Epithelial cell of proximal tubule (primary cell): Measurements from ENCODE around the gene OSBPL8. TPM values are rescaled to one million over a fixed set of nuclear protein-coding genes. Genes with fewer than 3 reads are reported as not detected.

Experiments
- DNase-seq: peaks from one replicate; pipeline ENCODE4 v3.0.0-alpha.2; 2011; ENCODE audit warnings: low read depth
- H3K4me3 ChIP-seq: 2 replicates; pipeline ENCODE4 v1.5.1; 2011; ENCODE audit warnings: low read depth, mild to moderate bottlenecking, low read length
- total RNA-seq: library from RNA; depleted of rRNA; stranded (reverse); fragments of >200 nt; gene quantifications from 2 replicates; pipeline ENCODE4 v1.2.3, GENCODE V29; 2015
- TF ChIP-seq, protein P1 (sequence below): conservative IDR thresholded peaks from 2 replicates; pipeline ENCODE4 v1.5.1; 2012; ENCODE audit warnings: low read depth, mild to moderate bottlenecking, low read length

Gene OSBPL8
- total RNA-seq, 1 donor from 2014 or later, result 46.5 TPM

DNA sequence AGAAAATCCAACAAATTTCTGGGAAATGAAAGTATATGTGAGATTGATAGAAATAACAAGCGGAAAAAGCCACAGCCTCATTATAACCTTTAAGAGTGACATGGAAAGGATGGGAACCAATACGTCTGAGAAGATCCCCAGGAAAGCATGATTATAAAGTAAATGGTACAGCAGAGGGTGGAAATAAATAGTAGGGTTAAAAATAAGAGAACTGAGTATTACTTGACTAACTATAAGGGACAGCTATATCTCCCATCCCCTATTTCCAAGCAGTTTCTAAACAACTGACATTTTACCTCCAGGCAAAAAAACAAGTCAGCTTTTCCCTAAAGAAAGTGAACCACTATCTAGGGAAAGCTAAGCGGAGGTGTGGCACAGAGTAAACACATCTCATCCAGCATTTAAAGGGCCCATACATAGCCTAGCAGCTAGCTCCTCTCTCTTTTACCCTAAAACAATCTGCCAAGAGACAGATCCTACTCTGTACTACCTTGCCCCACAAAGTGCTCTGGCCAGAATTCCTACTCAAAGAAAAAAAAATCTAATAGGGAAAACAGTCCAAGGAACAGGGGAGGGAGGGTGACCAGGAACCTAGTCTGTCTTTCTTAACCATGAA lies 11.2 kb downstream of the OSBPL8 start:
- TF ChIP-seq, protein P1, sequence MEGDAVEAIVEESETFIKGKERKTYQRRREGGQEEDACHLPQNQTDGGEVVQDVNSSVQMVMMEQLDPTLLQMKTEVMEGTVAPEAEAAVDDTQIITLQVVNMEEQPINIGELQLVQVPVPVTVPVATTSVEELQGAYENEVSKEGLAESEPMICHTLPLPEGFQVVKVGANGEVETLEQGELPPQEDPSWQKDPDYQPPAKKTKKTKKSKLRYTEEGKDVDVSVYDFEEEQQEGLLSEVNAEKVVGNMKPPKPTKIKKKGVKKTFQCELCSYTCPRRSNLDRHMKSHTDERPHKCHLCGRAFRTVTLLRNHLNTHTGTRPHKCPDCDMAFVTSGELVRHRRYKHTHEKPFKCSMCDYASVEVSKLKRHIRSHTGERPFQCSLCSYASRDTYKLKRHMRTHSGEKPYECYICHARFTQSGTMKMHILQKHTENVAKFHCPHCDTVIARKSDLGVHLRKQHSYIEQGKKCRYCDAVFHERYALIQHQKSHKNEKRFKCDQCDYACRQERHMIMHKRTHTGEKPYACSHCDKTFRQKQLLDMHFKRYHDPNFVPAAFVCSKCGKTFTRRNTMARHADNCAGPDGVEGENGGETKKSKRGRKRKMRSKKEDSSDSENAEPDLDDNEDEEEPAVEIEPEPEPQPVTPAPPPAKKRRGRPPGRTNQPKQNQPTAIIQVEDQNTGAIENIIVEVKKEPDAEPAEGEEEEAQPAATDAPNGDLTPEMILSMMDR, result no peak
- no peak for DNase-seq
- H3K4me3 ChIP-seq, result no peak overlapping the region

DNA sequence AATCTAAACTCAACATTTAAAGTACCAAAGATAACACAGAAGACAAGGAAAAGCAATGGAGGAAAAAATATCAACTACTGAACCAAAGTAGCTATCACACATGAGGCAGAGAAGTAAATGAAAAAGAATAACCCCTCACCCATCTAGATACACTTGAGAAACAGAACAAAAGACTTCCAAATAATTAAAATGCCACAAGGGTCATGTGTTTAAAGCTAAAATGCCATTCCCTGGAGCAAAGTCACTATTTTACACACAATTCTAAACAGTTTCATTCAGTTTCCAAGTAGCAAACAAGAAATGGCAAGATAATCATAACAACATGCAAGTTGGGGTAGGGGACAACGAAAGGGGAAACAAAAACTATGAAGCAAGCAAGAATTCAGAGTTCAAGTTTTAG lies 12.0 kb downstream of the OSBPL8 start:
- no peak overlapping the region for H3K4me3 ChIP-seq
- DNase-seq, result no peak
- TF ChIP-seq, protein P1, result no peak

DNA sequence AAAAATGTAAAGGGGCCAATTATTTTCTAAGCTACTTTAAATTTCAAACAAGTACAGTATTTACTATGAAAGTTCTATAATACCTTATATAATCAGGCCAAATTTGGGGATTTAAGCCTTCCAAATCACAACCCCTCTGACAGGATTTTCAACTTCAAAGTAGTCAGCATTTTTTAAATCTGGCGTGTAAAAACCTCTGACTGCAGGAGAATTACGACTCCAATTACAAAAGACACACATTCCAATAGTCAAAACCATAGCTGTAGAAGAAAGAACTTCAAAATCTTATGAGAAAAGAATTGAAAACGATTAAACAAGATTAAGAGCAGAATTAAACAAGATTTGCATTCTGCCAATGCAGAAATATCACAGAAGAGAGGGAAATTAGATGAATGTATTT lies 12.7 kb downstream of the OSBPL8 start:
- DNase-seq, result no peak
- H3K4me3 ChIP-seq, result no peak overlapping the region
- TF ChIP-seq, protein P1, result no peak

DNA sequence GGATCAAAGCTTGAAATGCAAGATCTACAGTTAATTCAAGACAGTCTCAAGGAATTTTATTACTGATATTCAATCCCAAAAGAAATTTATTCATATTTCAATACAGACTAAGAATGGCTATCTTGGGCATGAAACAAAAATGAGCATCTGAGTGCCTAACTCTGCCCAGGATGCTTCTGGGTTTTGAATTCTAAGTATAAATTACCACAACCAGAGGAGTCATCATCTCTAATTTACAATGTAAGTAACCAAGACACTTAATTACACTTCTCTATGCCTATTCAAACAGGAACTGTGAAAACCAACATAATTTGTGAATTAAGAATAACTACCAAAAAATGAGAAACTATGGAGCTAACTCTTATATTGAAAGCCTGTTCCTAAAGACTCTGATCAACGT lies 14.1 kb downstream of the OSBPL8 start:
- no peak for DNase-seq
- TF ChIP-seq, protein P1, result no peak

DNA sequence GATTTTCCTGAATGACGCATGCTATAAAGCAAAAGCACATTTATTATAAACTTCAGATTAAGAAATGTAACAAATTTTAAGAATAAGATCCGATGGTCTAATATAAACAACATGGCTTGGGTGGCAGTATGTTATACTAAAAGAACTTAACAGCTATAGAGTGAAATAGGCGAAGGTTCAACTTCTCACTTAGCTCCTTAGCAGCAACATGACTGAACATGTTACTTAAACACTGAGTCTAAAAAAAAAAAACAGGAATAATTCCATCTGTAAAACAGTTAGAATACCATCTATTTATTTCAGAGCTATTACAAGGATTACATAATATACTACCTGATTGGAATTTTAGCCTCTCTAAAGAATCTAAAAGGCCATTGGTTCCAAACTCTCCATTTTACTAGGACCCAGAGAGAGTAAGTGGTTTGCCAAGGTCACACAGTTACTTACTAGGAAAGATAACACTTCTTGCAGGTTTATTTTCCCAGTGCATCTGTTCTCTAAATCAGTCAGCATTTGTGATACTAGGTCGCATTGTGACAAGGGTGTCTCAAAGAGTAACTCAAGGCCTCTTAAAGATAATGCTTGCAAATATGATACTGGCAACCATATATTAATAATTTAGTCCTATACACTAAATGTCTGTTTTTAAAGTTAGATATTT lies 14.8 kb downstream of the OSBPL8 start:
- TF ChIP-seq, protein P1, result no peak
- no peak overlapping the region for H3K4me3 ChIP-seq
- DNase-seq, result no peak

More for the DNA sequence above, 14.1 kb downstream of the OSBPL8 start:
- no peak overlapping the region for H3K4me3 ChIP-seq

DNA sequence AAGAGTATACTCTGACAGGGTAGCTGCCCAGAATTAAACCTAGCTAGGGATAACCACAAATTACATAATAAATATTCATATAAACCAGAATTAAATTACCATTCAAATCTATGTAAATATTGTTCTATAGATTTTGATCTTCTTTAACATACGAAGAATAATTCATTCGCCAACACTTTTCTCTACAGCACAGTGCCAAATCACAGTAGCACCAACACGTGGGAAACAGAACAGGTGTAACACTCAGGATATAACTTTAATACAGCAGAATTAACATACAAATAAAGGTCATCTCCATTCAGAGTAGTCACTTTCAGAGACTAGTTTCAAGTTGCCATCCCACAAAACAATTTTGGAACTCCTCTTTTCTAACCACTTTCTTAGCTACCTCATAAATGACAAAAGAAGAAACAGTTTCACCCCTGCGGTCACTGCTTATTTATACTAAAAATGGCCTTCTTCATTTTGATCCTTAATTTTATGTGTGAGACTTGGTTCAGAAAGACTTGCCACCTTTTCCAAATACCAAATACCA lies 15.7 kb downstream of the OSBPL8 start:
- no peak for DNase-seq
- TF ChIP-seq, protein P1, result no peak
- no peak overlapping the region for H3K4me3 ChIP-seq
